Upper lobe of left lung (tissue), 4 donors: ENCODE data around the gene MACROH2A2.

Source experiments
- EP300 ChIP-seq, 4 donors: sonication (generic); formaldehyde crosslinking; IDR thresholded peaks; one replicate each; pipeline ENCODE4 v1.5.1; 2017; ENCODE audit warnings: antibody characterized with exemption in 4 of 4, control low read depth in 2 of 4
- POLR2A ChIP-seq, 4 donors: fragments of 450-650 bp; IDR thresholded peaks; one replicate each; pipeline ENCODE4 v1.5.1; 2016 to 2017; ENCODE audit warnings: antibody characterized with exemption in 4 of 4, mild to moderate bottlenecking in 2 of 4
- POLR2AphosphoS5 ChIP-seq, 2 donors: sonication (generic); formaldehyde crosslinking; IDR thresholded peaks; one replicate each; pipeline ENCODE4 v1.5.1; 2017; ENCODE audit warnings: antibody characterized with exemption in 2 of 2
- TF ChIP-seq, protein P1 (sequence below), 6 experiments: fragments of 450-650 bp in 4 of 6; fragments of 200-600 bp in 2 of 6; sonication (generic) in 2 of 6; IDR thresholded peaks; one replicate each; pipeline ENCODE4 v1.5.1; 2016 to 2019; ENCODE audit warnings: antibody characterized with exemption in 6 of 6

DNA sequence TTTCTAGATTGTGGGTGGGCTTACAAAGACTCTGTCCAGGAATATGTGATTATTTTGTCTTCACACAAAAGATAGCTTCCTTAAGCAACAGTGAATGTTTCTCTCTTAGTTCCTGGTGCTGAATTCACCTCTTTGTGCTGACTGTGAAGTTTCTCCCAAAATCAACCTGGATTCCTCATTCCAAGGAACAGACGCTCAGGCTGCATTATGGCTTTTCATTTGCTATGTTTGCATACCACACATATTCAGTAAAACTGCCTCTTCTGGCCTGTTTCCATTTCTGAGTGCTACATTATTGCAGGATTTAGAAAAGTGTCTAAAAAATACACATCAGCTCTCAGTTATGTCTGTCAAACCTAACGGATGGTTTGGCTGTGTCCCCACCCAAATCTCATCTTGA, 21.5 kb downstream of the MACROH2A2 start:
- TF ChIP-seq, protein P1, sequence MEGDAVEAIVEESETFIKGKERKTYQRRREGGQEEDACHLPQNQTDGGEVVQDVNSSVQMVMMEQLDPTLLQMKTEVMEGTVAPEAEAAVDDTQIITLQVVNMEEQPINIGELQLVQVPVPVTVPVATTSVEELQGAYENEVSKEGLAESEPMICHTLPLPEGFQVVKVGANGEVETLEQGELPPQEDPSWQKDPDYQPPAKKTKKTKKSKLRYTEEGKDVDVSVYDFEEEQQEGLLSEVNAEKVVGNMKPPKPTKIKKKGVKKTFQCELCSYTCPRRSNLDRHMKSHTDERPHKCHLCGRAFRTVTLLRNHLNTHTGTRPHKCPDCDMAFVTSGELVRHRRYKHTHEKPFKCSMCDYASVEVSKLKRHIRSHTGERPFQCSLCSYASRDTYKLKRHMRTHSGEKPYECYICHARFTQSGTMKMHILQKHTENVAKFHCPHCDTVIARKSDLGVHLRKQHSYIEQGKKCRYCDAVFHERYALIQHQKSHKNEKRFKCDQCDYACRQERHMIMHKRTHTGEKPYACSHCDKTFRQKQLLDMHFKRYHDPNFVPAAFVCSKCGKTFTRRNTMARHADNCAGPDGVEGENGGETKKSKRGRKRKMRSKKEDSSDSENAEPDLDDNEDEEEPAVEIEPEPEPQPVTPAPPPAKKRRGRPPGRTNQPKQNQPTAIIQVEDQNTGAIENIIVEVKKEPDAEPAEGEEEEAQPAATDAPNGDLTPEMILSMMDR (IDR thresholded peaks at IDR 0.05) = no peak
- TF ChIP-seq POLR2A (IDR thresholded peaks at IDR 0.05) = no peak
- no peak for TF ChIP-seq POLR2AphosphoS5 (IDR thresholded peaks at IDR 0.05)
- TF ChIP-seq EP300 (IDR thresholded peaks at IDR 0.05) = no peak
